ENCODE results near the gene TASP1.

TASP1 gene

DNA sequence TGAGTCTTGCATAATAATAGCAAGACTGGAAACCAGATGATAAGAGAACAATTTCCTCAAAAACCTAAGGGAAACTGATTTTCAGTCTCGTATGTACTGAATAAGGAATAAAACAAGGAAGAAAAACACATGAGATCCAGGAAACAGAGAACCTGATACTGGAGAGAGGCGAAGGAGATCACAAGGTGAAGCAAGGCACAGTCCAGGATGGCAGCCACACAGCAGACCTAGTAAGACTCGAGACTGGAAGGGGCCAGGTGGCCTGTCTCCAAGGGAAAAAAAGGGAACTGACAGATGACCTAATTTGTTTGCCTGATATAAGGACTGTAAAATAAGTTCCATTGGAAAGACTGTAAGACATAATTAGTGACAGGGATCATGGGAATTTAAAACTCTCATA, 71.1 kb downstream of the TASP1 start:
- Mint-ChIP-seq H3K9me3 (no peaks in the 10 kb centered on the region), H3K36me3 (ENCODE audit: low read depth) (peaks cover 52% of the 10 kb centered on the region), H3K4me1 (no peaks in the 10 kb centered on the region), H3K27me3 (ENCODE audit: low read depth) (no peaks in the 10 kb centered on the region), H3K27ac (no peak overlapping the region), H3K4me3 (no peak overlapping the region)
- TF ChIP-seq, protein P1, sequence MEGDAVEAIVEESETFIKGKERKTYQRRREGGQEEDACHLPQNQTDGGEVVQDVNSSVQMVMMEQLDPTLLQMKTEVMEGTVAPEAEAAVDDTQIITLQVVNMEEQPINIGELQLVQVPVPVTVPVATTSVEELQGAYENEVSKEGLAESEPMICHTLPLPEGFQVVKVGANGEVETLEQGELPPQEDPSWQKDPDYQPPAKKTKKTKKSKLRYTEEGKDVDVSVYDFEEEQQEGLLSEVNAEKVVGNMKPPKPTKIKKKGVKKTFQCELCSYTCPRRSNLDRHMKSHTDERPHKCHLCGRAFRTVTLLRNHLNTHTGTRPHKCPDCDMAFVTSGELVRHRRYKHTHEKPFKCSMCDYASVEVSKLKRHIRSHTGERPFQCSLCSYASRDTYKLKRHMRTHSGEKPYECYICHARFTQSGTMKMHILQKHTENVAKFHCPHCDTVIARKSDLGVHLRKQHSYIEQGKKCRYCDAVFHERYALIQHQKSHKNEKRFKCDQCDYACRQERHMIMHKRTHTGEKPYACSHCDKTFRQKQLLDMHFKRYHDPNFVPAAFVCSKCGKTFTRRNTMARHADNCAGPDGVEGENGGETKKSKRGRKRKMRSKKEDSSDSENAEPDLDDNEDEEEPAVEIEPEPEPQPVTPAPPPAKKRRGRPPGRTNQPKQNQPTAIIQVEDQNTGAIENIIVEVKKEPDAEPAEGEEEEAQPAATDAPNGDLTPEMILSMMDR (IDR thresholded peaks at IDR 0.05; ENCODE audit: unreplicated experiment in 3 of 3) = no peak

DNA sequence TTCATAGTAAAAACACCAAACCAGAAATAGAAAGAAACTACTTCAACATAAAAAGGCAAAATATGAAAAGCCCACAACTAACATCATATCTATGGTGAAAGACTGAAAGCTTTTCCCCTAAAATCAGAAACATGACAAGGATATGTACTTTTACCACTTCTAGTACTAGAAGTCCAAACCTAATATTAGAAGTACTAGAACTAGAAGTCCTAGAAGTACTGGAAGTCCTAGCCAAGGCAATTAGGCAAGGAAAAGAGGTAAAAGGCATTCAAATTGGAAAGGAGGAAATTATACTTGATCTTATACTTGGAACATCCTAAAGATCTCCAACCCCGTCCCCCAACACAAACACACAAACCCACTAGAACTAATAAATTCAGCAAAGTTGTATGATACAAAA, 74.9 kb downstream of the TASP1 start:
- Mint-ChIP-seq H3K4me3 (no peak overlapping the region), H3K9me3 (peaks cover 5% of the 10 kb centered on the region), H3K27me3 (ENCODE audit: low read depth) (no peaks in the 10 kb centered on the region), H3K36me3 (ENCODE audit: low read depth) (peaks cover 65% of the 10 kb centered on the region), H3K27ac (no peak overlapping the region), H3K4me1 (no peaks in the 10 kb centered on the region)
- TF ChIP-seq, protein P1 (IDR thresholded peaks at IDR 0.05; ENCODE audit: unreplicated experiment in 3 of 3) = no peak

DNA sequence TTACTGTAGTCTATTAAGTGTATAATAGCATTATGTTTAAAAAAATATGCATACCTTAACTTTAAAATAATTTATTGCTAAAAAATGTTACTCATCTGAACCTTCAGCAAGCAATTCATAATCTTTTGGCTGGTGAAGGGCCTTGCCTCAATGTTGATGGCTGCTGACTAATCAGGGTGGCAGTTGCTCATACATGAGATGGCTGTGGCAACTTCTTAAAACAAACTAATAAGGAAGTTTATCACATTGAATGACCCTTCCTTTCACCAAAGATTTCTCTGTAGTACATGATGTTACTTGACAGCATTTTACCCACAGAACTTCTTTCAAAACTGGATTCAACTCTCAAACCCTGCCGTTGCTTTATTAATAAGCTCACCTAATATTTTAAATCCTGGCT, 84.0 kb downstream of the TASP1 start:
- H3K4me1 Mint-ChIP-seq = no peaks in the 10 kb centered on the region
- H3K27me3 Mint-ChIP-seq (ENCODE audit: low read depth) = no peaks in the 10 kb centered on the region
- peaks cover 25% of the 10 kb centered on the region for H3K36me3 Mint-ChIP-seq (ENCODE audit: low read depth)
- H3K4me3 Mint-ChIP-seq = no peak overlapping the region
- H3K27ac Mint-ChIP-seq = no peak overlapping the region
- H3K9me3 Mint-ChIP-seq = no peaks in the 10 kb centered on the region
- TF ChIP-seq, protein P1 (IDR thresholded peaks at IDR 0.05; ENCODE audit: unreplicated experiment in 3 of 3) = no peak

DNA sequence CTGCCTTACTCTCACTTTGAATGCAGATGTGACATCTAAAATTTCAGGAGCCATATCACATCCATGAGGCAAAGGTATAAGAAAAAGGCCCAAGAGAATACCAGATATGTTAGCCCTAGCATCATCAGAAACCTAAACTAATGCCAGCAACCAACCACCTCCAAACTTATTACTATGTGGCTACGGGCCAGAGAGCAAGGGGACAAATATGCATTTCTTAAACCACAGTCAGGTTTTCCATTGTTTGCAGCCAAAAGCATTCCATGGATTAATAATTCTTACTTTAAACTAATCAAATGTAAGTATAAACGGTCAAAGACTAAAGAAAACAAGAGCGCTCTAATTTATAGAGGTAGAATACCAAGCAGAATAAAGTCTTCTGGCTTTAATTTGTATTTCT, 84.7 kb downstream of the TASP1 start:
- Mint-ChIP-seq H3K4me3 (no peak overlapping the region), H3K27ac (no peak overlapping the region), H3K36me3 (ENCODE audit: low read depth) (peaks cover 22% of the 10 kb centered on the region), H3K27me3 (ENCODE audit: low read depth) (no peaks in the 10 kb centered on the region), H3K4me1 (no peaks in the 10 kb centered on the region), H3K9me3 (no peaks in the 10 kb centered on the region)
- TF ChIP-seq, protein P1 (IDR thresholded peaks at IDR 0.05; ENCODE audit: unreplicated experiment in 3 of 3) = no peak

DNA sequence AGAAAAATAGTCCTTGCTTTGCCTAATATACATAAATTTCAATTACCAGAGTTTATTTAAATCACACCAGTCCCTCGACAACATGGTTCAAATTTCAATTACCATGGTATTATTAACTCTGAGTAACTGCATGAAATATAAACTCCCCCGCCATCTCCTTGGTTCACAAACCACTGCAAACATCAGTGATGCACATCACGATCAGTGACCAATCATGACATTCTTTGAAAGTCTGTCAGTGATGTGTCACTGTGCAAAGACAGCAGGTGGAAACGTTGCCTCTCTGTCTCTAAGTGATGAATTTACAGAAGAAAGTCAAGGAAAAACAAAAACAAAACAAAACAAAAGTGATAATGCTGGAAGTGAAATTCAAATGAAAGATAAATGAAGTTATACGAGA, 86.7 kb downstream of the TASP1 start:
- H3K27me3 Mint-ChIP-seq (ENCODE audit: low read depth) = no peaks in the 10 kb centered on the region
- H3K36me3 Mint-ChIP-seq (ENCODE audit: low read depth) = peaks cover 14% of the 10 kb centered on the region
- H3K4me3 Mint-ChIP-seq = no peak overlapping the region
- H3K27ac Mint-ChIP-seq = no peak overlapping the region
- no peaks in the 10 kb centered on the region for H3K4me1 Mint-ChIP-seq
- TF ChIP-seq, protein P1 (IDR thresholded peaks at IDR 0.05; ENCODE audit: unreplicated experiment in 3 of 3) = no peak
- no peaks in the 10 kb centered on the region for H3K9me3 Mint-ChIP-seq

DNA sequence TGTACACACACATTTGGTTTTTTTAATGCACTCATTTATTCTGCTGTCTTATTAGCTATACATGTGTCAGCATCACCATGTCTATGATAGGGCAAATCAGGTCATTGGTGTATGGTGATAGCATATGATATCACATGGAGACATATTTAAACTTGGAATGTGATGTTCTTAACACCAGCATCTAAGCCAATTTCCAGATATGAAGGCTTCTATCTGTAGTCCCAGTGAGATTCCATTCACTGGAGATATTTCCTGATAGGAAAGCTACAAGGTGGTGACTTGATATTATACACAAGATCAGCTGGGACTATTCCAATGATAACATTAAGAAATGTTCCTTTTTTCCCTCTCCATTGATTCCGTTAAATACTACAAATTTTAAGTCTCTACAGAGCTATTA, 89.3 kb downstream of the TASP1 start:
- Mint-ChIP-seq H3K27me3 (ENCODE audit: low read depth) (no peaks in the 10 kb centered on the region), H3K27ac (no peak overlapping the region), H3K4me3 (no peak overlapping the region), H3K36me3 (ENCODE audit: low read depth) (peaks cover 5% of the 10 kb centered on the region), H3K4me1 (peaks cover 5% of the 10 kb centered on the region), H3K9me3 (no peaks in the 10 kb centered on the region)
- TF ChIP-seq, protein P1 (IDR thresholded peaks at IDR 0.05; ENCODE audit: unreplicated experiment in 3 of 3) = no peak

Measured in nephron (organoid).